Measurements from ENCODE around the gene MIER2. TPM values are rescaled to one million over a fixed set of nuclear protein-coding genes. Genes with fewer than 3 reads are reported as not detected.
"Not testable (repeated sequence)": the region's sequence is repeated elsewhere in the genome, so short reads cannot be mapped to it uniquely, and the experiment has no call there.

MIER2 gene
- total RNA-seq, 1 experiment from 2014 or later = 17.8 TPM

DNA sequence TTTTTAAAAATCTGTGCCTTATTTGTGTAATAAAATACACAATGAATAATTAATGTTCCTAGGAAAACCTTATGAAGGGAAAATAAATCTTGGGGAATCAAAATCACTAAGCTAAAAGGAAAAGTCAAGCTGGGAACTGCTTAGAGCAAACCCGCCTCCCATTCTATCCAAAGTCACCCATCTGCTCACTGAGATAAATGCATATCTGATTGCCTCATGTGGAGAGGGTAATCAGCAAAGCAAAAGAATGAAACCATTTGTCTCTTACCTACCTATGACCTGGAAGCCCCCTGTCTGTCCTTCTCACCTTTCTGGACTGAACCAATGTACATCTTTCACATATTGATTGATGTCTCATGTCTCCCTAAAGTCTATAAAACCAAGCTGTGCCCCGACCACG lies 87.8 kb downstream of the MIER2 start:
- DNase-seq (ENCODE audit: extremely low read depth, low read depth) = not testable (repeated sequence)

Other genes with a start within 250 kb of the MIER2 start
- not detected in 2 replicates for gene OR4F17, start 237.7 kb downstream of the MIER2 start, total RNA-seq (2014; rRNA removed; shearing (Covaris generic))
- 91.1 and 102 TPM in 2 replicates for gene PLPP2, start 53.4 kb downstream of the MIER2 start, total RNA-seq (2014; rRNA removed; shearing (Covaris generic))
- 0.05 and 0.12 TPM in 2 replicates for gene C2CD4C, start 64.4 kb upstream of the MIER2 start, total RNA-seq (2014; rRNA removed; shearing (Covaris generic))
- 0.58 and 1.1 TPM in 2 replicates for gene SHC2, start 116.2 kb upstream of the MIER2 start, total RNA-seq (2014; rRNA removed; shearing (Covaris generic))
- not detected in 2 replicates for gene MADCAM1, start 151.7 kb upstream of the MIER2 start, total RNA-seq (2014; rRNA removed; shearing (Covaris generic))
- 10.5 and 14.6 TPM in 2 replicates for gene TPGS1, start 162.7 kb upstream of the MIER2 start, total RNA-seq (2014; rRNA removed; shearing (Covaris generic))
- gene CDC34, start 187.0 kb upstream of the MIER2 start, total RNA-seq (2014; rRNA removed; shearing (Covaris generic)) = 60.6 and 66.0 TPM in 2 replicates
- not detected in 2 replicates for gene GZMM, start 199.3 kb upstream of the MIER2 start, total RNA-seq (2014; rRNA removed; shearing (Covaris generic))
- gene BSG, start 227.8 kb upstream of the MIER2 start, total RNA-seq (2014; rRNA removed; shearing (Covaris generic)) = 614 and 702 TPM in 2 replicates
- 0.45 and 0.63 TPM in 2 replicates for gene HCN2, start 245.1 kb upstream of the MIER2 start, total RNA-seq (2014; rRNA removed; shearing (Covaris generic))